ENCODE measurements around the gene MC4R. TPM values are rescaled to one million over a fixed set of nuclear protein-coding genes. Genes with fewer than 3 reads are reported as not detected.

MC4R gene
- polyA plus RNA-seq, 1 donor from 2014 or later, result 0.57 TPM

- H3K9ac ChIP-seq (ENCODE audit: low read length), result no peak overlapping the region
- H3K27me3 ChIP-seq (ENCODE audit: insufficient read depth, low read depth, low read length), result no peaks in the 10 kb centered on the region
- TF ChIP-seq MXI1 (conservative IDR thresholded peaks at IDR 0.05; ENCODE audit: poor library complexity, severe bottlenecking), result no peak
- H4K20me1 ChIP-seq (ENCODE audit: insufficient read depth), result no peaks in the 10 kb centered on the region
- H3K79me2 ChIP-seq (replicated peaks; ENCODE audit: insufficient read depth, low read length), result no peaks in the 10 kb centered on the region
- H3F3A ChIP-seq (ENCODE audit: insufficient read depth, low read length, poor library complexity, severe bottlenecking), result no peaks in the 10 kb centered on the region
- no peak overlapping the region for H2AFZ ChIP-seq (ENCODE audit: low read depth, low read length)
- H3K4me3 ChIP-seq (ENCODE audit: low read length), result no peak overlapping the region
- no peak overlapping the region for H3K27ac ChIP-seq (ENCODE audit: low read length)
- H3K9me3 ChIP-seq (ENCODE audit: low read length), result no peaks in the 10 kb centered on the region
- H3K9me2 ChIP-seq (ENCODE audit: insufficient read depth, low read length), result no peaks in the 10 kb centered on the region
- no peak overlapping the region for H3K4me2 ChIP-seq (ENCODE audit: low read length)
- no peaks in the 10 kb centered on the region for H3K36me3 ChIP-seq (ENCODE audit: insufficient read depth, low read length)
Observed at GRCh38 chr18:60383893-60384292, 11.3 kb upstream of the MC4R start.

DNA sequence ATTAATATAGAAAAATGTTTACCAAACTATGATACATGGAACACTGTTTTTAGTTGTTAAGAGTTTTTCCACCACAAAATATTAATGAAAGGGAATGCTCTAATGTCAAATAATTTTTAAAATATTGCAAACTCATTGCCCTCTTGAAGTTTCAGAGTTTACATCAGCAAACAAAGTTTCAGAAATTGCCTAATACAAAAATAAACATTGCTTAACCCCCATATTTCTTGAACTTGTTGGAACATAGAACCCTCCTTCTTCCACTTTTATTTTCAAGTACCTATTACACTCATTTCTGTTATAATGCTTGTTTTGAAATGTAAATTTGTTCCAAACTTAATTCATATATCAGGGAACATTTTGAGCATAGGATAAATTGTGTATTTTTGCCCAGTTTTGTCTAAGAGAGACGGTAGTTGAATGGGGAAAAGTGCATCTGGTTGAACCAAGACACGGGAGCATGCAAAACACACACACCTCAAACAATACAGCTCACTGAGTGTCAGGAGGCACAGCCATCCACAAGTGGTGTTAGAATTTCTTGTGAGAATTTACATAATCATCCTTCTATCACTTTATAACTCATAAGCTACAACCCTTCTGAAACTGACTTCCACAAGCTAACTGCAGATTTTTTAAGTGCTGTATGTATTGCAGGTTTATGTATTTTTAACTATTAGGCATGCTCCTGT lies 5.3 kb upstream of the MC4R start:
- Histone ChIP-seq H3K9me2 (ENCODE audit: insufficient read depth, low read length) (no peaks in the 10 kb centered on the region), H3F3A (ENCODE audit: insufficient read depth, low read length, poor library complexity, severe bottlenecking) (no peaks in the 10 kb centered on the region), H3K4me2 (ENCODE audit: low read length) (no peak overlapping the region), H3K36me3 (ENCODE audit: insufficient read depth, low read length) (no peaks in the 10 kb centered on the region), H3K9me3 (ENCODE audit: low read length) (no peaks in the 10 kb centered on the region), H3K79me2 (replicated peaks; ENCODE audit: insufficient read depth, low read length) (no peaks in the 10 kb centered on the region), H3K9ac (ENCODE audit: low read length) (no peak overlapping the region), H3K27me3 (ENCODE audit: insufficient read depth, low read depth, low read length) (no peaks in the 10 kb centered on the region), H3K4me3 (ENCODE audit: low read length) (no peak overlapping the region), H2AFZ (ENCODE audit: low read depth, low read length) (no peak overlapping the region), H4K20me1 (ENCODE audit: insufficient read depth) (no peaks in the 10 kb centered on the region), H3K27ac (ENCODE audit: low read length) (no peak overlapping the region)
- TF ChIP-seq SMC3 (conservative IDR thresholded peaks at IDR 0.05; ENCODE audit: poor library complexity), result no peak
- TF ChIP-seq MXI1 (conservative IDR thresholded peaks at IDR 0.05; ENCODE audit: poor library complexity, severe bottlenecking), result no peak
- no peak for TF ChIP-seq RAD21 (conservative IDR thresholded peaks at IDR 0.05)

DNA sequence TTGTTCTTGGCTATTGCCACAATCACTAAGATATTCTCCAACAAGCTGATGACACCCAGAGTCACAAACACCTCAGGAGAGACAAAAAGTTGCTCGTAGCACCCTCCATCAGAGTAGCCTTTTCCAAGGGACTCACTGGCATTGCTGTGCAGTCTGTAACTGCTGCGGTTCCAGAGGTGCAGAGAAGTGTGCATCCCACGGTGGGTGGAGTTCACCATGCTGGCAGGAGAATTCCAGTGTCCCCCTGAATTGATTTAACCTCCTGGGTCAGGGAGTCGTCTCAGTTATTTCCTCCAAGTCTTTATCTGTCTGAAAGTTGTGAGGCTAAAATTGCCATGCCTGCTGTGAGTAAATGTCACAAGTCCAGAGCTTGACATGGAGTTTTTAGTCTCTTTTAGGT lies 443 bp downstream of the MC4R start:
- H3K4me2 ChIP-seq (ENCODE audit: low read length), result no peak overlapping the region
- H3K79me2 ChIP-seq (replicated peaks; ENCODE audit: insufficient read depth, low read length), result no peaks in the 10 kb centered on the region
- H3K4me3 ChIP-seq (ENCODE audit: low read length), result peak overlapping the region; percentile 34
- no peak overlapping the region for H3K9ac ChIP-seq (ENCODE audit: low read length)
- H3F3A ChIP-seq (ENCODE audit: insufficient read depth, low read length, poor library complexity, severe bottlenecking), result no peaks in the 10 kb centered on the region
- no peaks in the 10 kb centered on the region for H3K36me3 ChIP-seq (ENCODE audit: insufficient read depth, low read length)
- no peaks in the 10 kb centered on the region for H3K27me3 ChIP-seq (ENCODE audit: insufficient read depth, low read depth, low read length)
- no peak for TF ChIP-seq POLR2AphosphoS5 (IDR thresholded peaks at IDR 0.05)
- no peak for TF ChIP-seq EP300 (conservative IDR thresholded peaks at IDR 0.05; ENCODE audit: poor library complexity, severe bottlenecking)
- no peak for TF ChIP-seq MXI1 (conservative IDR thresholded peaks at IDR 0.05; ENCODE audit: poor library complexity, severe bottlenecking)
- TF ChIP-seq TAF1 (IDR thresholded peaks at IDR 0.05; ENCODE audit: low read depth), result no peak
- TF ChIP-seq SMC3 (conservative IDR thresholded peaks at IDR 0.05; ENCODE audit: poor library complexity), result no peak
- TF ChIP-seq RAD21 (conservative IDR thresholded peaks at IDR 0.05), result no peak
- TF ChIP-seq REST (IDR thresholded peaks at IDR 0.05; ENCODE audit: borderline replicate concordance), result no peak
- no peak for TF ChIP-seq EZH2 (IDR thresholded peaks at IDR 0.05; ENCODE audit: borderline replicate concordance, insufficient read depth, low read length, poor library complexity, severe bottlenecking)
- TF ChIP-seq, protein P1, sequence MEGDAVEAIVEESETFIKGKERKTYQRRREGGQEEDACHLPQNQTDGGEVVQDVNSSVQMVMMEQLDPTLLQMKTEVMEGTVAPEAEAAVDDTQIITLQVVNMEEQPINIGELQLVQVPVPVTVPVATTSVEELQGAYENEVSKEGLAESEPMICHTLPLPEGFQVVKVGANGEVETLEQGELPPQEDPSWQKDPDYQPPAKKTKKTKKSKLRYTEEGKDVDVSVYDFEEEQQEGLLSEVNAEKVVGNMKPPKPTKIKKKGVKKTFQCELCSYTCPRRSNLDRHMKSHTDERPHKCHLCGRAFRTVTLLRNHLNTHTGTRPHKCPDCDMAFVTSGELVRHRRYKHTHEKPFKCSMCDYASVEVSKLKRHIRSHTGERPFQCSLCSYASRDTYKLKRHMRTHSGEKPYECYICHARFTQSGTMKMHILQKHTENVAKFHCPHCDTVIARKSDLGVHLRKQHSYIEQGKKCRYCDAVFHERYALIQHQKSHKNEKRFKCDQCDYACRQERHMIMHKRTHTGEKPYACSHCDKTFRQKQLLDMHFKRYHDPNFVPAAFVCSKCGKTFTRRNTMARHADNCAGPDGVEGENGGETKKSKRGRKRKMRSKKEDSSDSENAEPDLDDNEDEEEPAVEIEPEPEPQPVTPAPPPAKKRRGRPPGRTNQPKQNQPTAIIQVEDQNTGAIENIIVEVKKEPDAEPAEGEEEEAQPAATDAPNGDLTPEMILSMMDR (IDR thresholded peaks at IDR 0.05; ENCODE audit: poor library complexity, severe bottlenecking), result no peak
- H2AFZ ChIP-seq (ENCODE audit: low read depth, low read length), result no peak overlapping the region
- H3K27ac ChIP-seq (ENCODE audit: low read length), result no peak overlapping the region
- no peaks in the 10 kb centered on the region for H4K20me1 ChIP-seq (ENCODE audit: insufficient read depth)
- no peaks in the 10 kb centered on the region for H3K9me3 ChIP-seq (ENCODE audit: low read length)
- H3K9me2 ChIP-seq (ENCODE audit: insufficient read depth, low read length), result no peaks in the 10 kb centered on the region

Measured in neural cell (in vitro differentiated cells).